Endothelial cell (in vitro differentiated cells): Measurements from ENCODE around the gene INPP4A. TPM values are rescaled to one million over a fixed set of nuclear protein-coding genes. Genes with fewer than 3 reads are reported as not detected.

ENCODE experiments used
- DNase-seq: peaks from one replicate; pipeline ENCODE4 v3.0.0; 2021; ENCODE audit warnings: low spot score
- H3K27ac Mint-ChIP-seq: one replicate; pipeline ENCODE4 v1.8.0; 2021; ENCODE audit warnings: mixed read lengths, inconsistent platforms; ENCODE audit not compliant: unreplicated experiment
- H3K27me3 Mint-ChIP-seq: one replicate; pipeline ENCODE4 v1.8.0; 2021; ENCODE audit warnings: mild to moderate bottlenecking, moderate library complexity, mixed read lengths, inconsistent platforms; ENCODE audit not compliant: unreplicated experiment
- H3K36me3 Mint-ChIP-seq: one replicate; pipeline ENCODE4 v1.8.0; 2021; ENCODE audit warnings: mild to moderate bottlenecking, low read depth, mixed read lengths, inconsistent platforms; ENCODE audit not compliant: unreplicated experiment
- H3K4me1 Mint-ChIP-seq: one replicate; pipeline ENCODE4 v1.8.0; 2021; ENCODE audit warnings: mild to moderate bottlenecking, mixed read lengths, inconsistent platforms; ENCODE audit not compliant: unreplicated experiment
- H3K4me3 Mint-ChIP-seq: one replicate; pipeline ENCODE4 v1.8.0; 2021; ENCODE audit warnings: mild to moderate bottlenecking, mixed read lengths, inconsistent platforms; ENCODE audit not compliant: unreplicated experiment
- H3K9me3 Mint-ChIP-seq: one replicate; pipeline ENCODE4 v1.8.0; 2021; ENCODE audit warnings: mixed read lengths, inconsistent platforms; ENCODE audit not compliant: unreplicated experiment
- CTCF ChIP-seq: fragments of 200-600 bp; sonication (generic); IDR thresholded peaks from one replicate; pipeline ENCODE4 v1.5.0; 2021; ENCODE audit warnings: antibody characterized with exemption; ENCODE audit not compliant: unreplicated experiment
- total RNA-seq: library from RNA; stranded (reverse); fragmentation: NEBNext Ultra II Directional; extraction: Animal tissue kit (Norgen Biotek cat#: 25700); gene quantifications from one replicate; pipeline ENCODE4 v1.2.1, GENCODE V29; 2021; ENCODE audit not compliant: unreplicated experiment

INPP4A gene
- total RNA-seq, 1 donor from 2014 or later = 26.8 TPM

- no peak for TF ChIP-seq CTCF
These were observed 120.0 kb downstream of the INPP4A start for GRCh38 chr2:98564541-98565132.

GRCh38 chr2:98565286-98565860, 120.7 kb downstream of the INPP4A start:
- no peak overlapping the region for H3K4me3 Mint-ChIP-seq
- H3K27me3 Mint-ChIP-seq = peaks cover 5% of the 10 kb centered on the region
- no peaks in the 10 kb centered on the region for H3K9me3 Mint-ChIP-seq
- DNase-seq = no peak
- no peak for TF ChIP-seq CTCF
- no peaks in the 10 kb centered on the region for H3K4me1 Mint-ChIP-seq
- H3K36me3 Mint-ChIP-seq = peaks cover 28% of the 10 kb centered on the region
- H3K27ac Mint-ChIP-seq = no peak overlapping the region

More at GRCh38 chr2:98564541-98565132, 120.0 kb downstream of the INPP4A start:
- no peak for DNase-seq
- H3K36me3 Mint-ChIP-seq = peaks cover 21% of the 10 kb centered on the region
- H3K4me3 Mint-ChIP-seq = no peak overlapping the region
- peaks cover 5% of the 10 kb centered on the region for H3K27me3 Mint-ChIP-seq
- H3K9me3 Mint-ChIP-seq = no peaks in the 10 kb centered on the region
- no peak overlapping the region for H3K27ac Mint-ChIP-seq
- H3K4me1 Mint-ChIP-seq = no peaks in the 10 kb centered on the region

GRCh38 chr2:98565941-98566340, 121.3 kb downstream of the INPP4A start:
- no peaks in the 10 kb centered on the region for H3K9me3 Mint-ChIP-seq
- peaks cover 7% of the 10 kb centered on the region for H3K27me3 Mint-ChIP-seq
- no peak overlapping the region for H3K4me3 Mint-ChIP-seq
- TF ChIP-seq CTCF = no peak
- no peaks in the 10 kb centered on the region for H3K4me1 Mint-ChIP-seq
- H3K36me3 Mint-ChIP-seq = peaks cover 30% of the 10 kb centered on the region
- DNase-seq = no peak
- no peak overlapping the region for H3K27ac Mint-ChIP-seq

- H3K4me1 Mint-ChIP-seq = no peaks in the 10 kb centered on the region
- DNase-seq = no peak
- H3K27me3 Mint-ChIP-seq = peaks cover 9% of the 10 kb centered on the region
- H3K27ac Mint-ChIP-seq = no peak overlapping the region
- H3K4me3 Mint-ChIP-seq = no peak overlapping the region
- TF ChIP-seq CTCF = no peak
- H3K36me3 Mint-ChIP-seq = peaks cover 39% of the 10 kb centered on the region
- H3K9me3 Mint-ChIP-seq = no peaks in the 10 kb centered on the region
These were observed 123.7 kb downstream of the INPP4A start for GRCh38 chr2:98568161-98568956.
